Heart right ventricle (tissue), 16 donors: ENCODE results near the gene CAPN14. TPM values are rescaled to one million over a fixed set of nuclear protein-coding genes. Genes with fewer than 3 reads are reported as not detected.

Source experiments
- ATAC-seq, 8 donors: fragments of 200-7000 bp; cut with Tn5 transposase; one replicate each; pipeline ENCODE4 v1.9.1; 2020; ENCODE audit warnings: mild to moderate bottlenecking in 8 of 8, moderate library complexity in 8 of 8, moderate number of reproducible peaks in 1 of 8
- DNase-seq, 2 donors: peaks; one replicate each; pipeline ENCODE4 v3.0.0-alpha.2; 2020
- H3K27ac ChIP-seq, 10 donors: fragments of 200-600 bp; sonication (generic) in 2 of 10; one replicate each; pipeline versions ENCODE4 v1.5.0 to v1.8.0; 2020 to 2022; ENCODE audit warnings: mild to moderate bottlenecking in 3 of 10
- H3K27me3 ChIP-seq, 7 donors: fragments of 200-600 bp; one replicate each; pipeline ENCODE4 v1.8.0; 2021 to 2022; ENCODE audit warnings: mild to moderate bottlenecking in 2 of 7
- H3K36me3 ChIP-seq, 9 donors: fragments of 200-600 bp; sonication (generic) in 1 of 9; one replicate each; pipeline versions ENCODE4 v1.5.0 to v1.8.0; 2020 to 2022; ENCODE audit warnings: mild to moderate bottlenecking in 2 of 9
- H3K4me1 ChIP-seq, 9 donors: fragments of 200-600 bp; sonication (generic) in 1 of 9; one replicate each; pipeline versions ENCODE4 v1.5.0 to v1.8.0; 2020 to 2022; ENCODE audit warnings: mild to moderate bottlenecking in 4 of 9
- H3K4me3 ChIP-seq, 10 donors: fragments of 200-600 bp; sonication (generic) in 2 of 10; one replicate each; pipeline versions ENCODE4 v1.5.0 to v1.8.0; 2020 to 2022; ENCODE audit warnings: mild to moderate bottlenecking in 7 of 10, moderate library complexity in 2 of 10
- H3K9me3 ChIP-seq, 11 donors: fragments of 200-600 bp in 10 of 11; sonication (generic) in 2 of 11; one replicate each; pipeline versions ENCODE4 v1.5.0 to v1.8.0; 2013 to 2022; ENCODE audit warnings: mild to moderate bottlenecking in 2 of 11, control low read depth in 1 of 11, moderate library complexity in 1 of 11
- CTCF ChIP-seq, 9 donors: fragments of 200-600 bp; sonication (generic) in 2 of 9; IDR thresholded peaks; one replicate each; pipeline versions ENCODE4 v1.5.0 to v1.8.0; 2021 to 2022; ENCODE audit warnings: antibody characterized with exemption in 9 of 9, mild to moderate bottlenecking in 5 of 9, moderate library complexity in 1 of 9
- WGBS, 2 donors: extraction: QIAGEN DNeasy Blood & Tissue Kit; methylation state at CpG; one replicate each; pipeline ENCODE4 v1.1.7; 2013; ENCODE audit warnings: inconsistent platforms in 1 of 2; 5-methylcytosine and 5-hydroxymethylcytosine counted together
- intact Hi-C, 10 donors: fragments of 100-400 bp; cut with DNase I; formaldehyde crosslinking; loops; one replicate each; pipeline versions ENCODE4 v1.11.1 to v1.14.2; 2022
- polyA plus RNA-seq, 2 donors: library from polyadenylated mRNA; stranded (reverse); fragments of 200-250 nt; gene quantifications; one replicate each; pipeline ENCODE4 v1.2.3, GENCODE V29; 2013
- total RNA-seq, 10 donors: library from RNA; stranded (reverse); fragmentation: NEBNext Ultra II Directional in 3 of 10; extraction: Animal tissue kit (Norgen Biotek cat#: 25700) in 3 of 10; gene quantifications; one replicate each; pipeline versions ENCODE4 v1.2.1 to v1.2.4, GENCODE V29; 2021 to 2023
- donor health status: Arrhythmogenic right ventricular cardiomyopathy.
- donor health status: ischemic (EF 13 %, LVEDD 7.1; RV severe dilation, severe dysfunction).
- donor health status: healthy with polysubstance abuse.
- donor health status: DM: no; HTN: yes; CAD: no.
- donor health status: DM: no; HTN: no; CAD: no.
- donor health status: ischemic (EF 25% LVEDD 6.9; RV normal size, moderate dysfunction).
- donor health status: ischemic (EF 25% LVEDD 5.7; RV mildly dilated, moderate dysfunction).
- donor health status: healthy.
- donor health status: DM: yes; HTN: yes; CAD: no.
- donor health status: Ischemic cardiomyopathy.
- donor health status: ischemic (EF 35%, LVEDD 5.7; RV mildly dilated, moderate dysfunction).
- donor health status: nonischemic (EF 11% LVEDD 7.7; RV severe dilation, severe dysfunction).
- donor health status: DM: yes; HTN: yes; CAD: no.
- donor health status: PGD.
- donor health status: ischemic (EF 29% LVEDD 5.4; RV normal size, mild dysfunction).
- donor health status: nonischemic (EF 23%, LVEDD 6.1; RV moderate dilation, normal function).

CAPN14 gene
- total and polyA plus RNA-seq, 12 donors = 0.08 to 0.46 (median 0.25) TPM; not detected in 1

GRCh38 chr2:31231571-31232302 is 14.4 kb upstream of the CAPN14 start:
- WGBS, 2 donors = 31 to 50% methylated on average over 15 of the region's 15 CpGs
- DNase-seq (no peak), ATAC-seq (peak in 5 of 8 donors; percentile 14 to 46 (median 22))
- no peaks in the 10 kb centered on the region for H3K9me3 ChIP-seq
- TF ChIP-seq CTCF (IDR thresholded peaks at IDR 0.05) = no peak
- intact Hi-C loops = loop anchor here in 7 of 10 donors (2.0 to 10.0 kb wide), 6 partner anchors 56 to 1087 kb away; partner anchors contain the start of gene YPEL5 (in 1 of the 7)
- peak overlapping the region in 5 of 10 donors; percentile 17 to 96 (median 56) for H3K27ac ChIP-seq
- H3K36me3 ChIP-seq = no peaks in the 10 kb centered on the region
- H3K4me3 ChIP-seq = no peak overlapping the region
- H3K27me3 ChIP-seq = no peaks in the 10 kb centered on the region
- peaks cover 0 to 61% (median 34%) of the 10 kb centered on the region in 9 donors for H3K4me1 ChIP-seq

- Histone ChIP-seq H3K36me3 (no peaks in the 10 kb centered on the region), H3K4me1 (peaks cover 0 to 53% (median 28%) of the 10 kb centered on the region in 9 donors), H3K27ac (peak overlapping the region in 2 of 10 donors; percentile 6 to 96), H3K4me3 (no peak overlapping the region), H3K9me3 (no peaks in the 10 kb centered on the region), H3K27me3 (no peaks in the 10 kb centered on the region)
- 81 to 87% methylated on average over 3 of the region's 3 CpGs for WGBS, 2 donors
- DNase-seq (no peak), ATAC-seq (no peak)
- no peak for TF ChIP-seq CTCF (IDR thresholded peaks at IDR 0.05)
- intact Hi-C loops = loop anchor here in 6 of 10 donors (5.0 to 10.0 kb wide), 4 partner anchors 57 to 1086 kb away; partner anchors contain the start of gene YPEL5 (in 1 of the 6)
Observed at GRCh38 chr2:31230751-31231150, 13.4 kb upstream of the CAPN14 start.

- Histone ChIP-seq H3K4me1 (peaks cover 0 to 35% (median 10%) of the 10 kb centered on the region in 9 donors), H3K36me3 (no peaks in the 10 kb centered on the region), H3K27ac (no peak overlapping the region), H3K9me3 (no peaks in the 10 kb centered on the region), H3K4me3 (no peak overlapping the region), H3K27me3 (no peaks in the 10 kb centered on the region)
- DNase-seq = no peak
- intact Hi-C loops = no loop called here
- no peak for TF ChIP-seq CTCF (IDR thresholded peaks at IDR 0.05)
- no peak for ATAC-seq
- 85 to 88% methylated on average over 3 of the region's 3 CpGs for WGBS, 2 donors
Observed at GRCh38 chr2:31228717-31229116, 11.4 kb upstream of the CAPN14 start.

- 73% methylated on average over 10 of the region's 10 CpGs for WGBS, 2 donors
- DNase-seq (no peak), ATAC-seq (peak in 5 of 8 donors; percentile 55 to 79 (median 65))
- H3K4me3 ChIP-seq = no peak overlapping the region
- H3K27me3 ChIP-seq = no peaks in the 10 kb centered on the region
- H3K4me1 ChIP-seq = peaks cover 0 to 25% (median under 1%) of the 10 kb centered on the region in 9 donors
- intact Hi-C loops = no loop called here
- TF ChIP-seq CTCF (IDR thresholded peaks at IDR 0.05) = no peak
- H3K27ac ChIP-seq = peak overlapping the region in 7 of 10 donors; percentile 8 to 31 (median 20)
- no peaks in the 10 kb centered on the region for H3K36me3 ChIP-seq
- no peaks in the 10 kb centered on the region for H3K9me3 ChIP-seq
Observed at GRCh38 chr2:31227711-31228125, 10.4 kb upstream of the CAPN14 start.
